Loucy (cell line): ENCODE measurements around the gene SEZ6.

ENCODE experiments used
- H2AFZ ChIP-seq: fragments of 200-600 bp; sonication (generic); 2 replicates; pipeline ENCODE4 v1.6.0; 2016; ENCODE audit warnings: antibody characterized with exemption, mild to moderate bottlenecking, low read length, moderate library complexity
- H3F3A ChIP-seq: fragments of 200-600 bp; 2 replicates; pipeline ENCODE4 v1.6.0; 2016; ENCODE audit warnings: antibody characterized with exemption, low read depth, mild to moderate bottlenecking
- H3K27me3 ChIP-seq: fragments of 200-600 bp; sonication (generic); 2 replicates; pipeline ENCODE4 v1.6.1; 2014; ENCODE audit warnings: low read length, mild to moderate bottlenecking; ENCODE audit not compliant: insufficient read depth, poor library complexity, severe bottlenecking
- H3K36me3 ChIP-seq: fragments of 200-600 bp; sonication (generic); 2 replicates; pipeline ENCODE4 v1.6.1; 2016; ENCODE audit warnings: low read length; ENCODE audit not compliant: insufficient read depth
- H3K4me1 ChIP-seq: fragments of 200-600 bp; sonication (generic); 2 replicates; pipeline ENCODE4 v1.5.1; 2014; ENCODE audit warnings: low read length, mild to moderate bottlenecking; ENCODE audit not compliant: insufficient read depth, poor library complexity, severe bottlenecking
- H3K4me2 ChIP-seq: fragments of 200-600 bp; sonication (generic); 2 replicates; pipeline ENCODE4 v1.6.0; 2014; ENCODE audit warnings: antibody characterized with exemption, low read length, low read depth, mild to moderate bottlenecking; ENCODE audit not compliant: poor library complexity, severe bottlenecking
- H3K4me3 ChIP-seq: fragments of 200-600 bp; sonication (generic); 2 replicates; pipeline ENCODE4 v1.5.1; 2014; ENCODE audit warnings: low read length, mild to moderate bottlenecking, mixed read lengths; ENCODE audit not compliant: poor library complexity, severe bottlenecking
- H3K79me2 ChIP-seq: fragments of 200-600 bp; sonication (generic); 2 replicates; pipeline ENCODE4 v1.6.1; 2014; ENCODE audit warnings: low read length; ENCODE audit not compliant: insufficient read depth
- H3K9ac ChIP-seq: fragments of 200-600 bp; sonication (generic); 2 replicates; pipeline ENCODE4 v1.6.0; 2014; ENCODE audit warnings: mild to moderate bottlenecking, low read depth, low read length, moderate library complexity; ENCODE audit not compliant: poor library complexity, severe bottlenecking
- H3K9me2 ChIP-seq: fragments of 200-600 bp; sonication (generic); replicated peaks from 2 replicates; pipeline ENCODE4 v1.6.1; 2016; ENCODE audit warnings: low read depth, low read length, mixed read lengths
- H3K9me3 ChIP-seq: fragments of 200-600 bp; sonication (generic); 2 replicates; pipeline ENCODE4 v1.6.1; 2014; ENCODE audit warnings: mild to moderate bottlenecking, antibody characterized with exemption, low read length, low read depth; ENCODE audit not compliant: insufficient read depth
- H4K20me1 ChIP-seq: fragments of 200-600 bp; sonication (generic); 2 replicates; pipeline ENCODE4 v1.6.0; 2014; ENCODE audit warnings: antibody characterized with exemption, low read length, mild to moderate bottlenecking; ENCODE audit not compliant: insufficient read depth, poor library complexity, severe bottlenecking
- EZH2phosphoT487 ChIP-seq: fragments of 200-600 bp; IDR thresholded peaks from 2 replicates; pipeline ENCODE4 v1.6.1; 2018; ENCODE audit warnings: antibody characterized with exemption, mild to moderate bottlenecking, moderate library complexity, borderline replicate concordance
- TF ChIP-seq, protein P1 (sequence below): fragments of 200-600 bp; sonication (generic); conservative IDR thresholded peaks from 2 replicates; pipeline ENCODE4 v1.5.1; 2014; ENCODE audit warnings: mild to moderate bottlenecking, antibody characterized with exemption, low read length

SEZ6 gene

DNA sequence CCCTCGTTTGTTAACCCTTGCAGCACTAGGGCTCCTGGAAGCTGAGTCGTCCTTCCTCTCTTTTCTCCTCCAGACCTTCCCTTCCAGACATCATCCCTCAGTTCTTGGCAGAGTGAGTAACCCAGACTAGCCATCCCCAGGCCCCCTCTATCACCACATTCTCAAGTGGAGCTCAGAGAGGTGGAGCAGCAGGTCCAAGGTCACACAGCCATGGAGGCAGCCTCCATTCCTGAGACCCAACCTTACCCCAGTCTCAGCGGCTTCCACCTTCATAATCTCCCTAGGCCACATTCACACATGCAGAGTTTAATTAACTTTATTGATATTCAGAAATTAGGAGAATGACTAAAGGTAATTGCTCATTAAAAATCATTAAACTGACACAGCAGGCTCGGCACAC, 3.0 kb downstream of the SEZ6 start:
- Histone ChIP-seq H2AFZ (no peak overlapping the region), H3K9me2 (no peaks in the 10 kb centered on the region), H3K36me3 (no peaks in the 10 kb centered on the region), H3K4me3 (no peak overlapping the region), H3F3A (no peaks in the 10 kb centered on the region), H3K4me2 (no peak overlapping the region), H3K9ac (no peak overlapping the region), H4K20me1 (no peaks in the 10 kb centered on the region), H3K4me1 (no peaks in the 10 kb centered on the region), H3K27me3 (no peaks in the 10 kb centered on the region), H3K79me2 (no peaks in the 10 kb centered on the region), H3K9me3 (no peaks in the 10 kb centered on the region)
- no peak for TF ChIP-seq EZH2phosphoT487
- TF ChIP-seq, protein P1, sequence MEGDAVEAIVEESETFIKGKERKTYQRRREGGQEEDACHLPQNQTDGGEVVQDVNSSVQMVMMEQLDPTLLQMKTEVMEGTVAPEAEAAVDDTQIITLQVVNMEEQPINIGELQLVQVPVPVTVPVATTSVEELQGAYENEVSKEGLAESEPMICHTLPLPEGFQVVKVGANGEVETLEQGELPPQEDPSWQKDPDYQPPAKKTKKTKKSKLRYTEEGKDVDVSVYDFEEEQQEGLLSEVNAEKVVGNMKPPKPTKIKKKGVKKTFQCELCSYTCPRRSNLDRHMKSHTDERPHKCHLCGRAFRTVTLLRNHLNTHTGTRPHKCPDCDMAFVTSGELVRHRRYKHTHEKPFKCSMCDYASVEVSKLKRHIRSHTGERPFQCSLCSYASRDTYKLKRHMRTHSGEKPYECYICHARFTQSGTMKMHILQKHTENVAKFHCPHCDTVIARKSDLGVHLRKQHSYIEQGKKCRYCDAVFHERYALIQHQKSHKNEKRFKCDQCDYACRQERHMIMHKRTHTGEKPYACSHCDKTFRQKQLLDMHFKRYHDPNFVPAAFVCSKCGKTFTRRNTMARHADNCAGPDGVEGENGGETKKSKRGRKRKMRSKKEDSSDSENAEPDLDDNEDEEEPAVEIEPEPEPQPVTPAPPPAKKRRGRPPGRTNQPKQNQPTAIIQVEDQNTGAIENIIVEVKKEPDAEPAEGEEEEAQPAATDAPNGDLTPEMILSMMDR, result no peak

DNA sequence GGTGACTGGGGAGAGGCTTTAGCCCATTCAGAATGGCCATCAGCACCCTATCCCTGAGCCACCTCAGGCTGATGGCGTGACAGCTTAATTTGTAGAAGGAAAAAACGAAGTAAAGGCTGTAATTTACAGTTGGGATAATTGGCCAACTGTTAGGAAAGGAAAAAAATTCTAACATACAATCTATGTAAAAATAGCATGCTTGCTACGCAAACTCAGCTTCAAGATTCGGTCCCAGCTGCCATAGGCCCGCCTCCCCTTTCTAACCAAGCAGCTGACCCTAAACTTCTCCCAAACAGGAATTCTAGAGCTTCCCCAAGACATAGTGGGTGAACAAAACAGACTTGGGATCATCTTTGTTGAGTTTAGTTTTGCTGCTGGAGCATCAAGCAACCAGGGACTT, 4.9 kb downstream of the SEZ6 start:
- Histone ChIP-seq H3K79me2 (no peaks in the 10 kb centered on the region), H3K9ac (no peak overlapping the region), H4K20me1 (no peaks in the 10 kb centered on the region), H3K4me3 (no peak overlapping the region), H3K4me1 (no peaks in the 10 kb centered on the region), H3K9me3 (no peaks in the 10 kb centered on the region), H3K27me3 (no peaks in the 10 kb centered on the region), H3K4me2 (no peak overlapping the region), H2AFZ (no peak overlapping the region), H3K9me2 (no peaks in the 10 kb centered on the region), H3F3A (no peaks in the 10 kb centered on the region), H3K36me3 (no peaks in the 10 kb centered on the region)
- TF ChIP-seq EZH2phosphoT487, result no peak
- TF ChIP-seq, protein P1, result no peak

DNA sequence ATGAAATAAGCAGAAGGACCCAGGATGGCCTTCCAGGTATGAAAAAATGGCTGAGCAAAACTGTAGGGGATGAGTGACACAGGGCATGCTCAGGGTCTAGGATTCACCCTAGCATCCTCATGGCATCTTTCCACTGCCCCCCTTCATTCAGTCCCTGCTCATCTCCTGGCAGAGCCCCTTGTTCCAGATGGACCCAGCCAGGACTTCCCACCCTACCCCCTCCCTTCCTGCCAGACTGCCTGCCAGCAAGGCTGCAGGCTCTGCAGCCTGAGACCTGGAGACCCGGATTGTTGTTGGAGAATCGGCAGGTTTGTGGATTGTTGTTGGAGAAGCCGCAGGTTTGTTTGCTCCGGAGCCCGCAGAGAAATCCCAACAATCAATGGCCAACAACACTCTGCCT, 6.6 kb downstream of the SEZ6 start:
- no peaks in the 10 kb centered on the region for H3K27me3 ChIP-seq
- no peaks in the 10 kb centered on the region for H4K20me1 ChIP-seq
- no peak overlapping the region for H3K4me3 ChIP-seq
- no peaks in the 10 kb centered on the region for H3K4me1 ChIP-seq
- H2AFZ ChIP-seq, result no peak overlapping the region
- no peaks in the 10 kb centered on the region for H3K9me3 ChIP-seq
- no peaks in the 10 kb centered on the region for H3F3A ChIP-seq
- no peak for TF ChIP-seq EZH2phosphoT487
- TF ChIP-seq, protein P1, result no peak
- no peaks in the 10 kb centered on the region for H3K79me2 ChIP-seq
- no peaks in the 10 kb centered on the region for H3K36me3 ChIP-seq
- H3K9me2 ChIP-seq, result no peaks in the 10 kb centered on the region
- no peak overlapping the region for H3K4me2 ChIP-seq
- H3K9ac ChIP-seq, result no peak overlapping the region
